22Rv1 (cell line): ENCODE results near the gene WDR5.

Experiments
- ZFX ChIP-seq: fragments of 450-650 bp; IDR thresholded peaks from 2 replicates; pipeline ENCODE4 v1.6.1; 2017; ENCODE audit warnings: antibody characterized with exemption, borderline replicate concordance
- TF ChIP-seq, protein P1 (sequence below): fragments of 450-650 bp; IDR thresholded peaks from 2 replicates; pipeline ENCODE4 v1.5.1; 2017; ENCODE audit warnings: mild to moderate bottlenecking

DNA sequence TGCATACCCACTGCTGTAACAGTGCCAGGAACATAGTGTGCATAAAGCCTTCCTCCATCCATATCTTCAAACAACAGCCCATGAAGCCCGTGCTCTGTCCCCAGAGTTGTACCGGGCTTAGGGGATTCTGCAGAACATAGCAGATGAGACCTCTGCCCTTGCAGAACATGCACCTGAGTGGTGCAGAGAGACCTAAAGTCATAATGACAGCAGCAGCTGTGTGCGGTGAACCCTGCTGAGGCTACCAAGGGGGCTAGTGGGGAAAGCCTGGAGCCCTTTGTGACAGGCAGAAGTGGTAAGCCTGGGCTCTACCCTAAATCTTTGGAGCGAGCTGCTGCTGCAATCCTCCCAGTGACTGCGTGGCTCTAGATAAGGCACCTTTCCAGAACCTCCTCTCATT lies 35.8 kb upstream of the WDR5 start:
- TF ChIP-seq, protein P1, sequence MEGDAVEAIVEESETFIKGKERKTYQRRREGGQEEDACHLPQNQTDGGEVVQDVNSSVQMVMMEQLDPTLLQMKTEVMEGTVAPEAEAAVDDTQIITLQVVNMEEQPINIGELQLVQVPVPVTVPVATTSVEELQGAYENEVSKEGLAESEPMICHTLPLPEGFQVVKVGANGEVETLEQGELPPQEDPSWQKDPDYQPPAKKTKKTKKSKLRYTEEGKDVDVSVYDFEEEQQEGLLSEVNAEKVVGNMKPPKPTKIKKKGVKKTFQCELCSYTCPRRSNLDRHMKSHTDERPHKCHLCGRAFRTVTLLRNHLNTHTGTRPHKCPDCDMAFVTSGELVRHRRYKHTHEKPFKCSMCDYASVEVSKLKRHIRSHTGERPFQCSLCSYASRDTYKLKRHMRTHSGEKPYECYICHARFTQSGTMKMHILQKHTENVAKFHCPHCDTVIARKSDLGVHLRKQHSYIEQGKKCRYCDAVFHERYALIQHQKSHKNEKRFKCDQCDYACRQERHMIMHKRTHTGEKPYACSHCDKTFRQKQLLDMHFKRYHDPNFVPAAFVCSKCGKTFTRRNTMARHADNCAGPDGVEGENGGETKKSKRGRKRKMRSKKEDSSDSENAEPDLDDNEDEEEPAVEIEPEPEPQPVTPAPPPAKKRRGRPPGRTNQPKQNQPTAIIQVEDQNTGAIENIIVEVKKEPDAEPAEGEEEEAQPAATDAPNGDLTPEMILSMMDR = no peak
- no peak for TF ChIP-seq ZFX
